ENCODE results near the gene DGKI.

The DGKI gene

GRCh38 chr7:137402536-137403352 lies 444.0 kb downstream of the DGKI start:
- DNase-seq, result no peak

DNA sequence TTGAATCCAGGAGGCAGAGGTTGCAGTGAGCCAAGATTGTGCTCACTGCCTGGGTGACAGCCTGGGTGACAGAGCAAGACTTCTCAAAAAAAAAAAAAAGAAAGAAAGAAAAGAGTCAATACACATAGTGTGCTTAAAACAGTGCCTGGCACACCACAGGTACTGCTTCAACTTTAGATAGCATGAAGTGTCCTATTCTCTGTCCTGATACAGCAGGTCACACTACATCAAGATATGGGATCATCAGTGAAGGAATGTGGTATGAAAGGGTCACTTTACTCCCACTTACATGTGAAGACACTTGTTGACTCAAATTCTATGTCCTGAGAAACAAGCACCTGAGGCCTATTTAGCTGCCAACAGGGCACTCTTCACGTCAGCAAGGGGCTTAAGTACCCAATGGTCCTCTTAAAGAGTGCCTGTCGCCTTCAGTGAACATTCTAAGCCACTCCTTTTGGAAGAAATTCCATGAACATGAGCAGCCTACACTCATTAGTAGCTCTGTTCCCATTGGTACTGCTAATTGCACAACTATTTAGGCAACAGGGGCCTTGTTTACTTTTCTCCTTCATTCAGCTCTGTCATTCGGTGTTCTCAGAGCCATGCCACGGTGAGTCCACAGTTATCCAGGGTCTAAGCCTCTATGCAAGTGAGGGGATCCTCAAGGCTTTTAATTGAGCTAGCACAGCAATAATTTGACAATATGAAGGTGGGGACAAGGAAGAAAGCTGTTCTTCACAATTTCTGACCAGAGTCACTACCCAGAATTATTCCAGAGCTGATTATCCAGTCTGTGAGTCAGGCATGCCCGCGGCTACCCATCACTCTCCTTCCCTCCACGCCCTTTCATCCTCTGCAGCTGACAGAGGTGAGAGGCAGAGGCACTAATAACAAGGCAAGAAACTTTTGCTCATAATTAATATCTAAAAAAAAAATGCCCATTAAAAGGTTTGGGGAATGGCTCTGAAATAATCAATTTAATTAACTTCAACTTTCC lies 446.6 kb downstream of the DGKI start:
- no peak for DNase-seq

GRCh38 chr7:137396051-137396450 lies 450.7 kb downstream of the DGKI start:
- DNase-seq, result no peak

DNA sequence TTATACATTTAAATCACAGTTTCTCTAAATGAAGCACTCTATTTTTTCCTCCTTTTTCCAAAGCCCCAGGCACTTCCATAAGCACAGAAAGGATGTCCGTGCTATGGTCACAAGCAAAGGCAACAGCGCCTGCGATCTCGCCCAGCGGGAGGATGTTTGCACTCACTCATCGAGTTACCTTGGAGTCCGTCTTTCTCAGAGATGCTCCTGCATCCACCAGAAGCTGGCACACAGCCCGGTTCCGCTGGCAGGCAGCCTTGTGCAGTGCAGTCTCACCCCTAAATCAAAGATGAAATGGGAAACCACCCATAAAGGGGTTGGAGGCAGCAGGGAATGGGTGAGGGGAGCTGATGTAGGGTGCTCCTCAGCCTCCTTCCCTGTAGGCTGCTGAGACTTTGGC lies 451.4 kb downstream of the DGKI start:
- DNase-seq, result no peak

GRCh38 chr7:137393570-137393969 lies 453.2 kb downstream of the DGKI start:
- no peak for DNase-seq

- no peak for DNase-seq
These were observed 456.7 kb downstream of the DGKI start for GRCh38 chr7:137390076-137390475.

DNA sequence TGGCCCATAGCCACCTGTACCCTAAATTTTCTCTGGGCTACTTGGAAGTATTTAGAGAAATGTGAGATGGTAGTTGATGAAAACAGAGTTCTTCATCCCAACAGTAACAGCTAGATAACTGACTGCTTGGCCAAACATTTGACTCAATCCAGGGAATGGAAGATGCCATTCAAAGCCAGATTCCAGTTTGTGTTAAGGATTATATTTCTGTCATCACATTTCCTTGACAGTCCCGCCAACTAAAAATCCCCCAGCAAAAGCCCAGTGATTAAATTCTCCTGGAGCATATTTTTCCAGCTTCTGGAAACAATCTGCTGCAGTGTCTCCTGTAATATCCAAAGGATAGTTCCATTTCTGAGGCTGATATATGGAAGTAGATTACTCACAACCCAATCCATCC lies 457.9 kb downstream of the DGKI start:
- DNase-seq, result no peak

GRCh38 chr7:137386966-137387365 lies 459.8 kb downstream of the DGKI start:
- DNase-seq, result no peak

DNA sequence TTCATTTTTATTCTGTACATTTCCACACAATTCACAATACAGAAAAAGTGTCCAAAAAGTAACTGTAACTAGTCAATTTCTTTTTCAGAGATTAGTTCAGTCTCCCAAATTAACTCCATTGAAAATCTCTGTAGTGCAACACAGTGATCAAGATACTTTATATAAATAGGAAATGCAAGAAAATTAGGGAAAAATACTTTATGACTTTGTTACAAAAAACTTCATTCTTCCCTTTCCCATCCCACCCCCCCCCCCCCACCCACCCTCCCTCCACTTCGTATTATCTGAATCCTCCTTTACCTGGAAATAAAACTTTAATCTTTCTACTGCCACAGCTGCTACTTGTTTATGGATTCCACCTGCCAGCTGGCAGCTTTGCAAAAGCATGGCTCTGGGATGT lies 465.7 kb downstream of the DGKI start:
- DNase-seq, result no peak

GRCh38 chr7:137373507-137373906 lies 473.3 kb downstream of the DGKI start:
- no peak for DNase-seq

DNA sequence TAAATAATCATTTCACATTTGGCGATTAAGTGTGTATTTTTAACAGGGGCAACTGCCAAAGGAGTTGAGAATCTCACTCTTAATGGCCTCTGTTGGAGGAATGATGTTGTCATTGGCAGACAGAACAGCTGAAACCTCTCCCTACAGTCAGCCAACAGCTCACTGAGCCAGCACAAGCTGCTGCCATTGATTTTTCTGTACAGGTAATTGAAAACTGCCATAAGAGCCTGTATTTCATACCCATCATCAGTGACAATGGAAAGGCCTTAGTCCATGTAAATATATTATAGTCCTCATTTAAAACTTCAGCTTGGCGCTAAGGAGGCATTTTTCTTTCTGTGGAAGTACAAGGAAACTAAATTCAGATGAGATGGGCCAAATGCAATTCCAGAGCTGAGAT lies 475.2 kb downstream of the DGKI start:
- DNase-seq, result no peak

- no peak for DNase-seq
These were observed 479.8 kb downstream of the DGKI start for GRCh38 chr7:137366995-137367394.

GRCh38 chr7:137363683-137364082 lies 483.1 kb downstream of the DGKI start:
- no peak for DNase-seq

DNA sequence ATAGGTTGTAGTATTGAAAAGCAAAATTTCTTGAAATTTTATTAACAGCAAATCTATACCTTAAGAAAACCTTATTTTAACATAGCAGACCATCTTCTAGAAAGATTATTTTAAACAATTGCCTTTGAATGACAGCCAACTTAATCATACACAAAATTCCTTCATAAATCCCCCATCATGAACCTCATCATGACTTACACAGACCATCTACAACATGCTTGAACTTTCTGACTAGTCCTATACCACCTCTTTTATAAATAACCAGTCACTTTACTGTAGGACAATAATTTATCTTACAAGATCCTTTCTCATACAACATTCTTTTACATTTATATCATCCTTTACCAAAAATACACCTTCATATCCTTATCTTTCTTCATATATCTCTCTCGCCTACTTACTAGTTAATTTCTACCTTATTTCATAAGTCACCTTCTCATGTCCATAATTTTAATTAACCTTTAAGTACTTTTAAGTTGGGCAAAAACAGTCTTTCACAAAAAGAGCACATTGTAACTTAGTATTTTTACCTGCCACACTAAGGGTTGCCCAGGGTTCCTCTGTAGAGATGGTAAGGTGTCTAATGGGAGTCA lies 486.6 kb downstream of the DGKI start:
- DNase-seq, result no peak

- peak; percentile 15 for DNase-seq
These were observed 491.8 kb downstream of the DGKI start for GRCh38 chr7:137354961-137355360.

DNA sequence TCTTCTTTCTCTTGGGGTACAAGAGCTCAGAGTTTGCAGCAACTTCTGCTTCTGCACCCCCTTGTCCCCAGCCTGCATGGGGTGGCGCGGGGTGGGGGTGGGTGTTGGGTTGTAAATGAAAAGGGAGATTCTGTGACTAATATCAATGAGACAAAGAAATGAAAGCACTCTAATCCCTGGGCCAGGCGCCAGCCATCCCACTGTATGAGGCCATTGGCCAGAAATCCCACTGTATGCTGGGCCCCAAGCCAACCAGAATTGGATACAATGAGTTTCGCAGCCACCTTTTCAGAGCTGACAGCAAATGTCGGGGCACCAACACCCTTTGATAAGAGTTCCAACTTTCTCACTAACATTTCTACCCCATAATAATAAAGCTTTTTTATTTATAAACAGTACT lies 492.4 kb downstream of the DGKI start:
- peak; percentile 54 for DNase-seq

DNA sequence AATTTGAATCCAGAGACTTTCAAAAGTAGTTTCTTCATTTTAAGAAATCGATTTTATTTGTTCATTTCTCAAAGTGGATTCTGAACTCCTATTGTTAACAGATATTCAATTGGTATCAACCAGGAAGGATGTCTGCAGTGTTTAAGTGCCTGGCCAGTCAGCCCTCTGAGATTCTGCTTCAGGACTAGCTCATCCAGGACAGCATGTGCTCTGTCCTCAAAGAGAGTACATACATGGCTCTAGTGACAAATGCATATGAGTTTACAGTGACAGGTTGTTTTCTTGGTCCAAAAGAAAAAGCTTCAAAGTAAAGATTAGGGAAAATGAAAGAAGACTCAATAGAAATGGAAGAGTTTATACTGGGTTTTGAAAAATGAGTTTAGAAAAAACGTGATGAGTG lies 494.8 kb downstream of the DGKI start:
- no peak for DNase-seq

DNA sequence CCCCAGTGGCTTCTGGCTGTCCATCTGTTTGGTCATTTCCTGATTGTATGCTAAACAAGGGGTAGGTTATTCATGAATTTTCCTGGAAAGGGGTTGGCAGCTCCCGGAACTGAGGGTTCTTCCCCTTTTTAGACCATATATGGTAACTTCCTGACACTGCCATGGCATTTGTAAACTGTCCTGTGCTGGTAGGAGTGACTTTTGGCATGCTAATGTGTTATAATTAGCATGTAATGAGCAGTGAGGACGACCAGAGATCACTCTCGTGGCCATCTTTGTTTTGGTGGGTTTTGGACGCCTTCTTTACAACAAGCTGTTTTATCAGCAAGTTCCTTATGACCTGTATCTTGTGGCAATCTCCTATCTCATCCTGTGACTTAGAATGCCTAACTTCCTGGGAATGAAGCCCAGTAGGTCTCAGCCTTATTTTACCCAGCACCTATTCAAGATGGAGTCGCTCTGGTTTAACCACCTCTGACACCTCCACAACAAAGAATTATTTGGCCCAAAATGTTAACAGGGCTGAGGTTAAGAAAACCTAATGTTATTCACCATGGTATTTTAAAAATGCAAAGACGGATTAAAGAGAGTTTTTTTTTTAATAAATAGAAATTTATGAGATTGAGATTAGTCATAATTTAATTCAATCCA lies 500.9 kb downstream of the DGKI start:
- no peak for DNase-seq

DNA sequence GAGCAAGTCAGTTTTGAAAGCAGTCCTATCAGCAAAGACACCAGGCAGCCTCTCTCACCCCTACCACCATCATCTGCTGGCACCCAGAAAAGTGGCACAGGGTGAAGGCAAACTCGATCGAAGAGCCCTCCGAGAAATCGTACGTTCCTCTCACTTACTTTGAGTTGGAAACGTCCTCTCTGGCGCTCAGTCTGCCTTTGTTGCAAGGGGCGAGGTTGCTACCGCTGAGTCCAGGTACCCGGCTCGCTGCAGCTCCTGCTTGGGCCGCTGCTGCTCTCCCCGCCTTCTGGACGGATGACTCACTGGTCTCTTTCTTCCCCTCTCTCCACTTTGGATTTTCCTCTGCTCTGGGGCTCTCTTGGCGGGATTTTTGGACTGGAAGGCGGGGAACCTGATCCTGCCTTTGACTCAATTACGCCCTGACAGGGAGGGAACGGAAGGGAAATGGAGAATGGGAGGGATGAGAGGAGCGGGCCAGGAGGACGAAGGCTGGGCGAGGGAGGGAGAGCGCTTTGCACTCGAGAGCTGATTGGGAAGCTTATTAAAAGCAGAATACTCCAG lies 503.4 kb downstream of the DGKI start, which contains the start of gene PTN:
PTN (minus strand) TSS at position 453 of the 561 bp plus-strand sequence. CDS start 88,760 bp downstream, outside the sequence.
- DNase-seq, result peak; percentile 86

DNA sequence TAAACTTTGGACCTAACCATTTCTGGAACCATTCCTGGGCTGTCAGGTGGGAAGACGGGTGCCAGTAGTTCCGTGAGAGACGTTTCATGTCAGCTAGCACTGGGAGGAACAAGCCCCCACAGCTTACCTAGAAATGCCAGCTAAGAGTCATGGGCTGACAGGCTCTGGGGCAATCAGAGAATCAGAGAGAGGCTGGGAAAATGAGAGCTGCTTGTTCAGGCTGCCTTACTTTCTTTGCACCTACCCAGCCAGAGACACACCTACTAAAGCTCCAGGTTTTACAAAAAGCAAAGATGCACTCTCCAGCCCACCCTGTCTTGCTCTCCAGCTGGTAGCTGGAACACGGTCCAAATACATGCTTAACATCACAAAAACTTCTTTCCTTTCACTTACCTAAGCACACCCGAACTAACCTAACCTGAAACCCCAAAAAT lies 503.9 kb downstream of the DGKI start:
- DNase-seq, result no peak

GRCh38 chr7:137342265-137342664 lies 504.5 kb downstream of the DGKI start:
- DNase-seq, result peak; percentile 49

DNA sequence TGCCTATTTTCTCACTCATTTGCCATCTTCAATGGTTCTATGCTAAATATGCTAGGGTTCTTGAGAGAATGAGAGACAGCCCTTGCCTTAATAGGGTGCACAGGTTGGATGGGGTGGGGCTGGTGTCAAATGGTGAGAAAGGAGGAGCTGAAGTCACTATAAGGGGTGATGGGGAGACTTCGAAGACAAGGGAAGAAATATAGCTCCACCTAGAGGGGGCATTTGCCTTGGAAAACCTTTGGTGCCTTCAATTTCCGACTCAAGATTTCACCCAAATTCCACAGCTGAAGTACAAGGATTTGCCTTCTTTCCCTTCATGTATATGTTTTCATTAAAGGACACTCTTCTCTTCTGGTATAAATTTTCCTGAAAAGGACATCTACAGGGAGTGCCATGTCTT lies 508.9 kb downstream of the DGKI start:
- no peak for DNase-seq
